Hematopoietic multipotent progenitor cell treated with erythropoietin and hydrocortisone succinate and interleukin-3 and kit ligand, for 17 days (in vitro differentiated cells): ENCODE results near the gene SLC24A3.

ENCODE experiments used
- DNase-seq: peaks from one replicate; pipeline ENCODE4 v3.0.0-alpha.2; 2015; ENCODE audit warnings: low spot score

Gene SLC24A3

DNA sequence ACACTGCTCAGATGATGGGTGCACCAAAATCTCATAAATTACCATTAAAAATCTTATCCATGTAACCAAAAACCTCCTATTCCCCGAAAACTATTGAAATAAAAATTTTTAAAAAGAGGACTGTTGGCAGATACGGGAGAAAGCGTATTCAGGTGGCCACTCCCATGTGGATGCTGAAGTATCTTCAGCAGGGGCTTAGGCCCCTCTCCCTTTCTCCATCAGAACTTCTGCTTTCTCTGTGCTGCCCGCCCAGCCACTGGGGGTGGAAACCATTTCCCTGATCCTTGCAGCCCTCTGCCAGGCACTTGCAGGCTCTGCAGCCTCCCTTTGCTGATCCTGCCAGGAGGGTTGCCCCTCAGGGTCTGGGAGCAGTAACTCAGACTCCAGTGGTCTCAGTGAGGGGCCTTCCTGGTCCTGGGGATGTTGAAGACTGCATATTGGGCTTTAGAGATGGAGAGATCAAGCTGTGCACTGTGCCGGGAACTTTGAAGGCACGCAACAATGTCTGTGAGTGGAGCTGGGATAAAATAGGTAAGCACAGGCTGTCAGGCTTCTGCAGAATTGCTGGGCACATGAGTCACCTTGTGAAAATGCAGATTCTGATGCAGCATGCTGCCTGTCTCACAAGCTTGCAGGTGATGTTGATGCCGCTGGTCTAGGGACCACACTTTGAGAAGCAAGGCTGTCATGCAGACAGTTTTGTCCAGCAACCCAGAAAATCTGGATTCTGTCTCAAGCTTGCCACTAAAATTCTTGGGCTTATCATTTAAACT, 59.6 kb downstream of the SLC24A3 start:
- no peak for DNase-seq

DNA sequence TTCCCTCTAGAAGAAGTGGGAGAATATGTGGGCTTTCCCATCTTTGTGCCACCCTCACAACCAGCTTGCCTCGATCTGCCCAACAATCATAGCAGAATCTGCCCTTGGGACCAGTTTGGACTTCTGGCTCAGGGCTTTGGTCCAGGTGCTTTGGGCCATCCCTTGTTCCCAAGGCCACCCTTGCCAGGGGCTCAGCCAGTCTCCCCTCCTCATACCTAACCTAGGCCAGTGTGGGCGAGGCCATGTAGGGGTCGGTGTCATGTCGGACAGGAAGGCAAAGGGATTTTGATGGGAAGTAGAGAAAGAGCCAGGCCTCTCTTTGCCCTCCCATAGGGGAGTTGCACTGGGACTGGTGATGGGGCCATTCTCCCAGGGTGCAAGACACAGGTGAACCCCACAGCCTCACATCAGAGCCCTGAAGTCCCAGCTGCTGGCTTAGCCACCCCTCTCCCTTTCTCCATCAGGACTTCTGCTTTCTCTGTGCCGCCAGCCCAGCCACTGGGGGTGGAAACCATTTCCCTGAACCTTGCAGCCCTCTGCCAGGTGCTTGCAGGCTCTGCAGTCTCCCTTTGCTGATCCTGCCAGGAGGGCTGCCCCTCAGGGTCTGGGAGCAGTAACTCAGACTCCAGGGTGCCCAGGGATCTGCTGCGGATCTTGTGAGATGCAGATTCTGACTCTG, 60.7 kb downstream of the SLC24A3 start:
- no peak for DNase-seq

DNA sequence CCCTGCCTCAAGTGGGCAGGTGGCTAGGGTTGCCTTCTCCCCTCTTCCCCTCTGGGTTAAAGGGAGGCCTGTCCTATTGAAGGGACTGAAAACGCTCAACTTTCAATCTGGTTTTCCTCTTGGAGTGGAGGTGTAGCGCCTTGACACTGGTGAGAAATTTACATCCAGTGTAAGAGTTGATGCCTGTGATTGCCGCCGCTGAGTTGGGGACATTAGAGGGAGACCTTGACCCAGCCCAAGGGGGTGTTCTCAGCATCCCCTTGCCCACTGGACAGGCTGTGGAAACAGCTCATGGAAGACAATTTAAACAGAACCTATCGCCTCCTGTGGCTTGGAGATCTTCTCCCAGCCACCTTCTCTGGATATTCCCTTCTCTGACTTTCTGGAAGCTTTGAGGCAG, 61.6 kb downstream of the SLC24A3 start:
- no peak for DNase-seq

DNA sequence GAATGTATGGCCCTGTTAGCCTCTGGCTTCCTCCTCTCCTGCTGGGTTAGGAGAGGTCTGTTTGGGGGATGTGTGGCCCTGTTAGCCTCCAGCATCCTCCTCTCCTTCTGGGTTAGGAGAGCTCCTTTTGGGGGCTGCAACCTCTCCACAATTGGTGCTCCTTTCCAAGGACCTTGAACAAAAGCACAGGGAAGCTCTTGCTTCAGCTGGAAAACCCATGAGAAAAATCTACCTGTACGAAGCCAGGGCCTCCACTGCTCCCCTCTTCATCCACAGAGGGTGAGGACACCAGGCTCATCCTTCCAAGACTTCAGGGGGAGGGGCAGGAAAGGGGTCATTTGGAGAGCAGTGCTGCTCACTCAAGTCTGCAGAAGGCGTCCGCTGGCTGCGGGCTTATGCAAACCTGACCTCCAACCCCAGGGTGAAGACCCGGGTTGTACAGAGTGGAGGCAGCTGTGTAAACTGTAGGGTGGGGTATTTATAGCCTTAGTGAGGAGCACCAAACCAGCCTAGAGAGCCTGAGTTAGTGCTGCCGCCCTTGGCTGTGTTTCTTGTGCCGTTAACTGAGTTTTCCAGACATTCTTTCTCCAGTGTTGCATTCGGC, 62.1 kb downstream of the SLC24A3 start:
- no peak for DNase-seq

DNA sequence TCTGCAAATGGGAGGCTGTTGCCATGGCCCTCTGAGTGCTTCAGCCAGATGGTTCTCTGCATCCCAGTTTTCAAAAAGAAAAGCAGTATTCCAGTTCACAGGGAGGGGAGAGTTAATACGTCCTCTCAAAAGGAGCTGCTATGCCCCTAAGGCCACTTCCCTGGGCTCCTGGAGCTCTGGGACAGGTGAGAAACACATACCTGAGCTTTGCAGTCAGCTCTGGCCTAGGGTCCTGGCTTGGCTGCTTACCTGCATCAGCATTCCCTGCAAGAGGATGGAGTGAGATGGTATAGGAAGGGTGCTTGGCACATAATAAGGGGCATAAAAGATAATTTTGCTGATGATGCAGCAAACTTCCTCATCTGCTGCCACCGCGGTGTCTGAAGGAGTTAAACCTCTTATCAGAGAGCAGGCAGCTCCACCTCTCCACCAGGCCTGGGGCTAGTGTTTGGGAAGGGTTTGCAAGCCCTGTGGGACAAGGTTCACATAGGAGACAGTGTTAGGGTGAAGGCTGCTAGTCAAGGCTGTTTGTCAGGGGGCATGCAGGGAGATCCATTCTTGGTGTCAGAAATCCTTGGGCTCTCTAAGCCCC, 62.7 kb downstream of the SLC24A3 start:
- DNase-seq, result no peak

DNA sequence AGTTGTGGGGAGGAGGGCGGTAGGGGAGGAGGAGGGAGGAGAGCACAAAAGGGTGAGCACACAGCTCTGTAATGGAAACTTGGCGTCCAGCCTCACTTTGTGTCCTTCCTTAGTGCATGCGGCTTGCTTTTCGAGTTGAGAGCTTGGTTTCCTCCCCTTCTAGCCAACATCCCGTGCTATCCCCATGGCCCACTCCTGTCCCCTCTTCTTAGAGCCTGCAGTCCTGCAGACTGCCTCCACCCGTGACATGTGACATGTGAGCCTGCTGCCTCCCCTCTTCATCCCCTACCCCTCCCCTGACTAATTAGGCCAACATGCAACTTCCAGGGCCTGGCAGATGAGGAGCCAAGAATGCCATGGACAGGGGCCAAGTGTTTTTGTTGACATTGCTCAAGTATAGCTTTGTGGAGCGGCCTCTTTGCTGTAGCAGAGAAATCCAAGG, 63.2 kb downstream of the SLC24A3 start:
- DNase-seq, result no peak

DNA sequence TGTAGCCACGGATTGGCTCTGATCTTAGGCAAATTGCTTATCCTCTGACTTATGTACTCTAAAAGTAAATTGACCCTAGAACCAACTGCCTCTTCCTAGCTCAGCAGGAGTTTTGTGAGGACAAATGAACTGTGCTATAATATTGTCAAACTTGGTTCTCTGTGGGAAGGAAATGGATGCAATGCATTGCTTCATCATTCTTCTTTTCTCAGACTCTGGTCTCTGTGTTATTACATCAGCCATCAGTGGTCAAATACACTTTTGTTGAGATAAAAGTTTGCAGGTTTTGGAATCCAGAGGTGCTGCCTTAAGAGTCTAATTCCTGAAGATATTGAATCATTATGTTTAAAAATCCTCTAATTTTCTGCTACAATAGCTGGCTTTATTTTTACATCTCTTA, 64.9 kb downstream of the SLC24A3 start:
- DNase-seq, result no peak

DNA sequence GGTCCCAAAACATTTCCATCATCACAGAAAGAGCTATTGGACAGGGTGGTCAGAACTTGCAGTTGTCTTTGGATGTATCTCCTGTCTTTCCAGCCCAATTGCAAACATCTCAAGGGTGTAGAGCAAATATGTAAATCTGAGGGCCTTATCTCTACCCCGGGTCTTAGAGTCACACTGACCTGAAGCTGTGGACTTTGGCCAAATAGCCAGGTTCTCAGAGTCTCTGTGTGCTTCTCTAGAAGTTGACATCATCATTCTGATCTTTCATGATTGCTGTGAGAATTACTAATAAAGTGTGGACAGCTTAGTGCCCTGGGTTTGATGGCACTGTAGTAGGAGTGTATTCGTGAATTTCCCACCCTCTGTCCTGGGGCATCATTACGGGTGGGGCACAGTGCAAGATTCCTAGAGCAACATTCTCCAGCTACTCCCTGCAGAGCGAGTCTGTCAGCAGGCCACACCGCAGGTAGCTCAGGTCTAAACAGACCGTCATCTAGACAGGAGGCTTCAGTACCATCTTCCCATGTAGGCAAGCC, 71.1 kb downstream of the SLC24A3 start:
- DNase-seq, result no peak

DNA sequence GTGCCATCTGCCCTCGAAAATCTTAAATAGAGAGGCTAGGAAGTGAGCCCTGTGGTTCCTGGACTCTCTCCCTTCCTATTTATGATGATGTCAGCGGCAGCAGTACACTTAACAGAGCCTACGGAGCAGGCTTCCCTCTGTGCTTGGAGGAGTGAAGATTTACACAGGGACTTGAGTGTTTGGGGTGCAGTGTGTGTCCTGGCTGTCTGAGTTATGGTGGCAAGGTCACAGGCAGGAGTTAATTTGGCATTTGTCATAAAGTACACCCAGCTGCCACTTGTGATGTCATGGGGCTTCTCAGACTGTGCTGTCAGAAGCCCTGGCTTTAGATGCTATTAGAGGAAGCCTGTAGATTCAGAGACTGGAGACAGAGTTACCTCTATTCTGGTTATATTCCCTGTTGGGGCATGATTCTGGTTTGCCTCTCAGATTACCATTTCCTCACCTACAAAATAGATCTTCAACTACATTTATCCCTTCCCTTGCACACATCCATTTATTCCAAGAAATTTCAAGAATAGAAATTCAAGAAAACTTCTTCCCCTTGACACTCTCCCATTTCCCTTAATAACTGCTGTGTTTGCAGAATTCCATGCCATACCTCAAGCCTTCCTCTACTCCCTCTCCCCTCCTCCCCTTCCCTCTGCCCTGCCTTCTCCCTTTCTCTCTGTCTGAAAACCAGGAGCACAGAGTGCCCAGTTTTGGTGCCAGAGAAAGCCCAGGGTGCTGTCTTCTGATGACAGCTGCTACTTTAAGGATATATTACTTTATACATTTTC, 72.1 kb downstream of the SLC24A3 start:
- DNase-seq, result no peak

DNA sequence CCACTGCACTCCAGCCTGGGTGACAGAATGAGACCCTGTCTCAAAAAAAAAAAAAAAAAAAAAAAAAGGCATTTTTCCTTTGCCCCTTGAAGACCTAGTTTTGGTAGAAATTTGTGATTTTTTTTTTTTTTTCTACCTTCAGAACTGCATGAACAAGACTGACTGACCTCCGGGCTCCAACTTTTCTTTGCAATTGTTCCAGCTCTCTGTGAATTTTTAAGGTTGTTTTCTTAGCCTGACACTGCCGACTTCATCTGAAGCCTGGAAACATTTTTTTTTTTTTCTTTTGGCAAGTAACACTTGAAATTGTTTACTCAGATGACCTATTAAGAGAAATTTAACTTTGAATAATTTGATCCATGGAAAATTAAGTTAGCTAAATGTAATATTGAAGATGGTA, 73.0 kb downstream of the SLC24A3 start:
- no peak for DNase-seq

DNA sequence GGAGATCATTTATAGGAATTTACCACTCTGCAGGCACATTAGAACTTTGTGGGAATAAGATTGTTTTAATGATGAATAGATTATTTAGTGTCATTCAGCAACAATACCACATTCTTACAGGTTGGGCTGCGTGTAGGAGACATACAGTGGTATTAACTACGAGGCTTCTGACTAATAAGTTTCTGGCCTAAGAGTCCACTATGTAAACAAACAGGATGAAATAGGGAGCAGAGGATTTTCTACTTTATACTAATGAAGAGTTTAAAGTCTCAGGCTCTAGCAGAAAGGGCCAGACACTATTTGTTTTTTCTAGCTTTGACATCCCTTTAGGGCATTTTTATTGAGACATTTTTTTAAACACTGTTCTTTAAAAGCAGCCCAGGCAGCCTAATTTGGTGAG, 75.6 kb downstream of the SLC24A3 start:
- DNase-seq, result no peak

DNA sequence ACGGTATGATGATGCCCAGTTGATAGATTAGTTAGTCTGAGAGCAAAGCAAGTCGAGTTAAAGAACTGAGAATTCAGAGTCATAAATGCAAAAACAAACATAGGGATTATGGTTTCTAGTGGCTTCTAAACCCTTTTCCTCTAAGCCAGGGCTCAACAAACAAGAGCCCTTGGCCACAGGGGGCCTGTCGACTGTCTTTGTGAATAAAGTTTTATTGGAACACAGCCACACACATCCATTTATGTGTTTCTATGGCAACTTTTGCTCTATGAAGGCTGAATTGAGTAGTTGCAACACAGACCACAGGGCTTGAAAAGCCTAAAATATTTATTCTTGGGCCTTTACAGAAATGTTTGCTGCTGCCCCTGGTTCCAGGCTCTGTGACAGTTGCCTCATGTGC, 76.2 kb downstream of the SLC24A3 start:
- DNase-seq, result no peak

DNA sequence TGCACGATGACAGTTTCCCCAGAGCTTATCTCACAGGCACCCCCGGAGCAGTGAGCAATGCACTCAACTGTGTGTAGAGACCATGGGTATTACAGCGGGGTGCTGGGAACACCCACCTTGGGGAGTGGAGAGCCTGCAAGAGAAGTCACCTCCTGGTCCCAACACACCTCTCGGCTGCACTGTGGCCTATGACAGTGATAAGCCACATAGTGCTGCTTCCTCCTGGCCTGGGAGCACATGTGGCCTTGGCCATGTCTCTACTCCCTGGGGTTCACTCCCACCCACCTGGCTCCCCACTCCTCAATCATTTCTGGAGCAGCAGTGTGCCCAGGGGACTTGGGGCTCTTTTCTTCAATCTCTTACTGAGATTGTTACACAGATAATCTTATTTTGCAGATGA, 77.0 kb downstream of the SLC24A3 start:
- DNase-seq, result no peak

DNA sequence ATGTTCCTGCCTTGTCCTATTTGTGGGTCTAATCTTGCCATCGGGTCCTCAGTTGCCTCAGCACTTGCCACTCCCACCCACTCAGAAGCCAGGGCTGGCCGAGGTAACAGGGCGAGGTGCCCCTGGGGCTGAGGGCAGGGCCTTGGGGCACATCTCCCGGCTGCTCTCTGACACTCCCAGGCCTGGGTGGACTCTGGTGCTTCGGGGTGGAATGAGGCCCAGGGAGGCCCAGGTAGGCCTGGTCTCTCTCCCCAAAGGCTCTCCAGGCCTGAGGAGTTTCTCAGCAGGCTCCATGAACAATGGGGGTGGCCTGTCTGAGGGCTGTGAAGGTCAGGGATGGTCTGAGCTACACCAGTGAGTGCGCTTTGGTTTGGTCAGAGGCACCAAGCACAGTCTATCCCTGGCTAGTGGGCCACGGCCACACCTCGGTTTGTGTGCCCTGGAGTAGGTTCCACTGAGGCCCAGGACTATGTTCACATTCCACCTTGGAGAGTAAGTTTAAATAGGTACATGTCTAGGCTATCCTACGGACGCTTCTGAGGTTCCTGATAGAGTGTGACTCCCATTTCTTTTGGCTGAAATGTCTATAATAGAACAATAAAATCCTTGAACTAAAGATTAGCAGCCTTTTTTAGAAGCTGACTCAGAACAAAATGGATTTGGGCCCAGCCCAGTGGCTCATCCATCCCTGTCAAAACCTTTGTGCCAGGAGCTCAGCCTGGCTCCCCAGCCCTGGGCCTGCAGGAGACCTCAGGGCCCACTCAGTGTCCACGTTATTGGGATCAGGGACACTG, 78.8 kb downstream of the SLC24A3 start:
- DNase-seq, result no peak

DNA sequence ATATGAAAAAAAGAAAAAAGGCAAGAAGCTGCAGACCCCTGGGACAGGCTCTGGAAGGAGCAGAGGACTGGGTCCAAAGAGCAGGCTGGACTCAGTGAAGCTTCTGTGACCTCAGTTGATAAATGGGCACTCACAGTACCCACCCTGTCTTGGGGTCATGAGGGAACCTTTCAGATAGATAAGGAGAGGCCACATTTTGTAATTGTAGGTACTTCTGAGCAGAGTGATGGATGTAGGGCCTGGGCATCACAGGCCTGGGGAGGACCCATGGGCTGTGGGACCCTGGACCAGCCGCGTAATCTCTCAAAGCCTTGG, 79.3 kb downstream of the SLC24A3 start:
- DNase-seq, result no peak

DNA sequence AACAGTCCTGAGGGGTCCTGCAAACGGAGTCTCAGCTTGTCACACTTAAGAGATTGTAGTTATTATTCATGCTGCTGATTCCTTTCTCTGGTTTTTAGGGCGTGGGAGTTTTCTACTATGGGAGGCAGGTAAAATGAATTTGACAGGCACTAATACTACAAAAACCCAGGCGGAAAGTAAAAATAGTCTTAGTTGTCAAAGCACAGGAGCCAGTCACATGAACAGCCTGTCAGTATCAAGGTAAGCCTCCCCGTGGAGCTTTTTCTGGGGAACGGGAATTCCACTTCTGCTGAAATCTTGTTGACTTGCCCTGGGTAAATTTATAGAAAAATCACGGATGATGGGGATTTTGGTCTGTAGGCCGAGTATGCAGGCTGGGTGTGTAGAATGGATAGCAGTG, 79.8 kb downstream of the SLC24A3 start:
- DNase-seq, result no peak

DNA sequence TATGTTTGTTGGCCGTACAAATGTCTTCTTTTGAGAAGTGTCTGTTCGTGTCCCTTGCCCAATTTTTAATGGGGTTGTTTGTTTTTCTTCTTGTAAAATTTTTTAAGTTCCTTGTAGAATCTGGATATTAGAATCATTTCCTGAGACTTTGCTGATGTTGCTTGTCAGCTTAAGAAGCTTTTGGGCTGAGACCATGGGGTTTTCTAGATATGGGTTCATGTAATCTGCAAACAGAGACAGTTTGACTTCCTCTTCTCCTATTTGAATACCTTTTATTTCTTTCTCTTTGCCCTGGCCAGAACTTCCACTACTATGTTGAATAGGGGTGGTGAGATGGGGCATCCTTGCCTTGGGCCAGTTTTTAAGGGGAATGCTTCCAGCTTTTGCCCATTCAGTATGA, 82.6 kb downstream of the SLC24A3 start:
- no peak for DNase-seq

DNA sequence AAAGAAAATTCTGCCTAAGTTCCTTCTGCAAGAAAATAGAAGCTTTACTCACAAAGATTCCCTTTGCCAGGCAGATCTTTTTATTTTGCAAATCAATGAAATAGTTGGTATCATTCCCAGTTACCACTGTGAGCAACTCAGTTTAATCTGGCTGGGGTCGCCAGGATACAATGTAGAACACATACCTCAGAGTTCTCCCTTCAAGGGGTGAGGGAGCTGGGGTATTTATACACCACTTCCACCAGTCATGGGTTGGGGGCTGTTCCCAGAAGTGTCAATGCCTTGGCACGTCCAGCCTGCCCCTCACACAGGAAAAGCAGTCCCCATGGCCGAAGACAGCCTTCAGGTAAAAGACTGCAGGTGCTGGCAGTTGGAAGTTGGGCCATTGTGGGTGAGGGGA, 86.2 kb downstream of the SLC24A3 start:
- no peak for DNase-seq

DNA sequence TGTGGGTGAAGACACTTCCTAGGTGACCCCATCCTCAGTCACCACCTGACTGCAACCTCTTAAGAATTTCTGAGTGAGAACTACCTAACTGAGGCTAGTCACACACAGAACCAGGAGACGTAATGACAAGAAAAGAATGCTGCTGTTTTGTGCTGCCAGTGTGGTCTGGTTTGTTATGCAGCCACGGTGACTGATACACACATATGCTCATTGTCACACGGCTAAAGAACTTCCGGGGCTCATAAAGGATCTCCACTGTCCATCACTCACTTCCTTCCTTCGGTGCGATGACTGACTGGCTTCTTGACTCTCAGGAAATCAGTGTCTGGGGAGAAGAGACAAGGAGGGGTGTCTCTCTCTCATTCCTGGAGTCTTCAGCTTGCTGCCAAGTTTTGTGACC, 88.0 kb downstream of the SLC24A3 start:
- DNase-seq, result no peak

DNA sequence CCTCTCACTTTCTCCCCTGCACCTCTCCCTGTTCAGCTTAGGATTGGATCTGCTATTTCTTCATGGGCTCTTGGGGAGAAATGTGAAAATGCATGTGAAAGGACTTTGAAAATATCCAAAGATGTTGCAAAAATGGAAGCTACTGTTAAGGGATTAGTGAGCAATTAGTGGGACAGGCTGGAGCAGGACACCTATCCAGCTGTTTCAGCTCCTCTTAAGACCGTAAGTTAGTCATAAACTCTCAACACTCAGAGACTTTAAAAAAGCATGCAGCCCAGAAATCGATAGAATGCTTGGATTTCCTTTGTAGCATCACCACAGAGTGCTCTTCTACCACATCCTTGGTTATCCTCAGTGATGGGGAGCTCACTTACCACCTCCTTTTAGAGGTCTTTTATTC, 88.7 kb downstream of the SLC24A3 start:
- no peak for DNase-seq

DNA sequence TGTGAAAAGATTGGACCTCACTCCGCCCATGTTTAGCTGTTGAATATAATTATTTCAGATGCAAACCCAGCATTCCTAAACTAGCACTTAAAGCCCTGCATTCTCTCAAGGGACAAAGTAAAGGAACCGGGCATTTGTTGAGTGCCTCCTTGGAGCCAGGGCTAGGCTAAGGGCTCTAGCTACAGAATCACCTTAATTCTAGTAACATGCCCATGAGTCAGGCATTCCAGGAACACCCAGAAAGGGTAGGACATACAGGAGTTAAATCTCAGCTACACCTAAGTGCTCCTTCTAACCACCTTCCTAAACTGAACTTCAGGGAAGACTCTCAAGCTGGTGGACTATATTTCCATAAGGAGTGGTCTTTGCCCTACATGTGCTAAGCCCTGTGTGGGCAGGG, 89.4 kb downstream of the SLC24A3 start:
- no peak for DNase-seq
